Psoas muscle (tissue), 8 donors: ENCODE data around the gene SMC5. TPM values are rescaled to one million over a fixed set of nuclear protein-coding genes. Genes with fewer than 3 reads are reported as not detected.

ENCODE experiments used
- ATAC-seq, 4 donors: fragments of 200-7000 bp; cut with Tn5 transposase; one replicate each; pipeline ENCODE4 v1.9.1; 2020; ENCODE audit warnings: moderate library complexity in 3 of 4, mild to moderate bottlenecking in 2 of 4
- DNase-seq, 2 donors: peaks; one replicate each; pipeline ENCODE4 v3.0.0-alpha.2; 2020
- H3K27ac ChIP-seq: fragments of 200-600 bp; one replicate; pipeline ENCODE4 v1.8.0; 2022
- H3K27me3 ChIP-seq, 3 donors: fragments of 200-600 bp in 1 of 3; one replicate each; pipeline versions ENCODE4 v1.6.1 to v1.8.0; 2013 to 2022; ENCODE audit warnings: low read length in 2 of 3, mild to moderate bottlenecking in 2 of 3, moderate library complexity in 1 of 3; ENCODE audit not compliant: insufficient read depth in 3 of 3
- H3K36me3 ChIP-seq, 2 donors: fragments of 200-600 bp in 1 of 2; one replicate each; pipeline versions ENCODE4 v1.6.1 to v1.8.0; 2013 to 2022; ENCODE audit warnings: low read depth in 1 of 2, mild to moderate bottlenecking in 1 of 2, moderate library complexity in 1 of 2; ENCODE audit not compliant: insufficient read depth in 1 of 2
- H3K4me1 ChIP-seq: fragments of 200-600 bp; one replicate; pipeline ENCODE4 v1.8.0; 2022
- H3K4me3 ChIP-seq: fragments of 200-600 bp; one replicate; pipeline ENCODE4 v1.8.0; 2022; ENCODE audit warnings: mild to moderate bottlenecking
- H3K9me3 ChIP-seq: fragments of 200-600 bp; one replicate; pipeline ENCODE4 v1.8.0; 2022
- CTCF ChIP-seq: fragments of 200-600 bp; IDR thresholded peaks from one replicate; pipeline ENCODE4 v1.8.0; 2022; ENCODE audit warnings: antibody characterized with exemption
- WGBS, 3 donors: extraction: QIAGEN DNeasy Blood & Tissue Kit; methylation state at CpG; one replicate each; pipeline versions ENCODE4 v1.1.6 to v1.1.7; 2013; 5-methylcytosine and 5-hydroxymethylcytosine counted together
- intact Hi-C, 2 donors: fragments of 100-400 bp; cut with DNase I; formaldehyde crosslinking; loops; one replicate each; pipeline versions ENCODE4 v1.11.0 to v1.14.2; 2022
- polyA plus RNA-seq, 3 donors: library from polyadenylated mRNA; stranded (reverse); fragments of 200-250 nt; gene quantifications; one replicate each; pipeline ENCODE4 v1.2.3, GENCODE V29; 2013
- total RNA-seq, 4 donors: library from RNA; stranded (reverse); fragmentation: NEBNext Ultra II Directional in 2 of 4; extraction: Animal tissue kit (Norgen Biotek cat#: 25700) in 2 of 4; gene quantifications; one replicate each; pipeline versions ENCODE4 v1.2.1 to v1.2.4, GENCODE V29; 2021 to 2023
- donor health status: healthy with polysubstance abuse.
- donor health status: DM: no; HTN: no; CAD: no; lungs with moderate emphysema.
- donor health status: Bipolar disorder and iron deficiency.
- donor health status: healthy.
- donor health status: DM: yes; HTN: yes; CAD: no.
- donor health status: DM: no; HTN: no; CAD: no.
- donor health status: DM: no; HTN: no; CAD: no.
- donor health status: DM: yes; HTN: yes; CAD: no.

SMC5 gene
- total and polyA plus RNA-seq, 7 donors, result 5.5 to 21.0 (median 18.1) TPM

- no peak for TF ChIP-seq CTCF
- Histone ChIP-seq H3K36me3 (peaks cover 3 to 16% of the 10 kb centered on the region in 2 donors), H3K9me3 (no peaks in the 10 kb centered on the region), H3K4me1 (peaks cover 57% of the 10 kb centered on the region), H3K27me3 (no peaks in the 10 kb centered on the region), H3K27ac (peak overlapping the region; percentile 19), H3K4me3 (peak overlapping the region; percentile 78)
- ATAC-seq, result no peak
- WGBS, 3 donors, result 93 to 96% (median 94%) methylated on average over 8 of the region's 8 CpGs
- no peak for DNase-seq
- intact Hi-C loops, result loop anchor here in 1 of 2 donors (10.0 kb wide), 1 partner anchor 224 kb away; no protein-coding TSS in a partner anchor
Observed at GRCh38 chr9:70260606-70261005, 1.8 kb downstream of the SMC5 start.

GRCh38 chr9:70261131-70261870, 2.5 kb downstream of the SMC5 start:
- 43 to 57% (median 52%) methylated on average over 4 of the region's 4 CpGs for WGBS, 3 donors

GRCh38 chr9:70262366-70262765, 3.6 kb downstream of the SMC5 start:
- no peaks in the 10 kb centered on the region for H3K27me3 ChIP-seq
- peaks cover 51% of the 10 kb centered on the region for H3K4me1 ChIP-seq
- intact Hi-C loops, result loop anchor here in 1 of 2 donors (10.0 kb wide), 1 partner anchor 222 kb away; no protein-coding TSS in a partner anchor
- H3K4me3 ChIP-seq, result no peak overlapping the region
- H3K36me3 ChIP-seq, result peaks cover 3 to 32% of the 10 kb centered on the region in 2 donors
- TF ChIP-seq CTCF, result no peak
- WGBS, 3 donors, result 90 to 92% (median 91%) methylated on average over 2 of the region's 2 CpGs
- peak overlapping the region; percentile 76 for H3K27ac ChIP-seq
- H3K9me3 ChIP-seq, result no peaks in the 10 kb centered on the region
- no peak for ATAC-seq
- no peak for DNase-seq

More at GRCh38 chr9:70261131-70261870, 2.5 kb downstream of the SMC5 start:
- intact Hi-C loops, result loop anchor here in 1 of 2 donors (10.0 kb wide), 1 partner anchor 224 kb away; no protein-coding TSS in a partner anchor
- Histone ChIP-seq H3K27me3 (no peaks in the 10 kb centered on the region), H3K36me3 (peaks cover 3 to 22% of the 10 kb centered on the region in 2 donors), H3K4me1 (peaks cover 57% of the 10 kb centered on the region), H3K4me3 (peak overlapping the region; percentile 8), H3K27ac (peak overlapping the region; percentile 19), H3K9me3 (no peaks in the 10 kb centered on the region)
- ATAC-seq, result no peak
- no peak for DNase-seq
- no peak for TF ChIP-seq CTCF

GRCh38 chr9:70262948-70263347, 4.2 kb downstream of the SMC5 start:
- H3K27ac ChIP-seq, result peak overlapping the region; percentile 76
- no peak overlapping the region for H3K4me3 ChIP-seq
- intact Hi-C loops, result loop anchor here in 1 of 2 donors (10.0 kb wide), 1 partner anchor 222 kb away; no protein-coding TSS in a partner anchor
- H3K36me3 ChIP-seq, result peaks cover 3 to 36% of the 10 kb centered on the region in 2 donors
- peaks cover 45% of the 10 kb centered on the region for H3K4me1 ChIP-seq
- no peaks in the 10 kb centered on the region for H3K27me3 ChIP-seq
- ATAC-seq (no peak), DNase-seq (no peak)
- no peaks in the 10 kb centered on the region for H3K9me3 ChIP-seq
- no peak for TF ChIP-seq CTCF
- WGBS, 3 donors, result 40 to 47% (median 41%) methylated on average over 6 of the region's 6 CpGs
